ENCODE measurements around the gene STAG3. TPM values are rescaled to one million over a fixed set of nuclear protein-coding genes. Genes with fewer than 3 reads are reported as not detected.
A peak's percentile ranks its signal among the peaks of the same experiment; 100 is the strongest.

Gene STAG3
- total and polyA plus RNA-seq, 9 of the 15 experiments (the other 6 are each of a cell fraction or from before 2014, with no cell fraction given): 0.54 to 2.5 (median 1.7) TPM

DNA sequence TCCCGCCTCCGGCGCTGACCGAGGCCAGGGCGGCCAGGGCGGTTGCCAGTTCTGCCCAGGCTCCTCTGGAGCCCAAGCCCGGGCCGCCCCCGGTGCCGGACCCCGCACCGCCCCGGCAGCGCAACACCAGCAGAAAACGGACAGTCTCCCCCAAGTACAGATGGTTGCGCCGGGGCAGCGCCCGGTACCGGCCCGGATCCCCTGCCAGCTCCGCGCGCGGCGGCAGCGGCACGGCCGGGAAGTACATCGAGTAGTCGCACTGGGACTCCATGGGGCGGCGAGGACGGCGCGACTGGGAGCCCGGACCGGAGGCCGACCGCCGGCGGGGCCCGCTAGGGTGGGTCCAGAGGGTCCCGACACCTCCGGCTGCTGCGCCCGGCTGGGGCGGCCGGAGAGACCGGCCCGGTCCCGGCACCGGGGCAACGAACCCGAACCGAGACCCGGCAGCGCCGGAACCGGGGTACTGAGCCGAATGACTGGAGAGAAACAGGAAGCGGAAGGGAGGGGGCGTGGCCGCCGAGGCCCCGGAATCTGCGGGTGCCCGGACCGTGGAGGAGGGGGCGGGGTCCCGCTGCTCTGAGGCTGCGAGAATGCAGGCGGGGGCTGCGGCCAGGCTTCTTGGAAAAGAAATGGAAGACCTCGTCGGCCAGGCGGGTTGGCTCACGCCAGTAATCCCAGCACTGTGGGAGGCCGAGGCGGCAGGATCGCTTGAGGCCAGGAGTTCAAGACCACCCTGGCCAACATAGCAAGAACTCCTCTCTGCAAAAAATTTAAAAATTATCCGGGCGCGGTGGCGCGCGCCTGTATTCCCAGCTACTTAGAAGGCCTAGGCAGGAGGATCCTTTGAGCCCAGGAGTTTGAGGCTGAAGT, 19.3 kb upstream of the STAG3 start, which contains the start of gene TRAPPC14 (continued):
- peak; percentile 94 for TF ChIP-seq RBBP5 (IDR thresholded peaks at IDR 0.05; ENCODE audit: borderline replicate concordance, insufficient read depth, low read length, poor library complexity, severe bottlenecking)
- TF ChIP-seq TRIM25 (IDR thresholded peaks at IDR 0.05; ENCODE audit: borderline replicate concordance): no peak
- peak; percentile 73 for TF ChIP-seq U2AF1 (optimal IDR thresholded peaks at IDR 0.05; ENCODE audit: low read depth, low read length)
- no peak for TF ChIP-seq ATF3 (IDR thresholded peaks at IDR 0.05)
- TF ChIP-seq ATF3 (CRISPR knock-in tag; conservative IDR thresholded peaks at IDR 0.05): 0 out of 2 replicates have a peak, but pooled peaks have one; percentile 43
- TF ChIP-seq KDM4B (IDR thresholded peaks at IDR 0.05; ENCODE audit: borderline replicate concordance in 2 of 2, low read depth in 1 of 2): peak in 1 of 2 experiments; percentile 86; a peak in 1 of 4 replicates
- TF ChIP-seq ZNF589 (CRISPR knock-in tag; IDR thresholded peaks at IDR 0.05; ENCODE audit: low read depth): peak; percentile 66; the same call in 1 of the 2 replicates
- TF ChIP-seq SPI1 (IDR thresholded peaks at IDR 0.05; ENCODE audit: borderline replicate concordance, low read depth, low read length): peak; percentile 95
- 0 out of 2 replicates have a peak, but pooled peaks have one; percentile 29 for TF ChIP-seq ARID3A (IDR thresholded peaks at IDR 0.05; ENCODE audit: borderline replicate concordance, low read depth, low read length)

Measured in K562 (cell line).